CD1c-positive myeloid dendritic cell (primary cell): ENCODE data around the gene DRD1.

Experiments
- DNase-seq: peaks from one replicate; pipeline ENCODE4 v3.0.0-alpha.2; 2016; ENCODE audit errors: extremely low spot score

The DRD1 gene

GRCh38 chr5:175444060-175444904 is at the start of gene DRD1:
Gene DRD1, minus strand, starts transcription at chr5:175444182. Its CDS starts 1,083 bp downstream, at chr5:175443099.
- peak; percentile 23 for DNase-seq

- no peak for DNase-seq
Observed at GRCh38 chr5:175493726-175494125, 49.7 kb upstream of the DRD1 start.

- no peak for DNase-seq
Observed at GRCh38 chr5:175493260-175493659, 49.3 kb upstream of the DRD1 start.

- no peak for DNase-seq
Observed at GRCh38 chr5:175491223-175491622, 47.2 kb upstream of the DRD1 start.

- DNase-seq, result no peak
Observed at GRCh38 chr5:175489693-175490443, 45.9 kb upstream of the DRD1 start.

GRCh38 chr5:175487514-175488222 is 43.7 kb upstream of the DRD1 start:
- no peak for DNase-seq

GRCh38 chr5:175485631-175486030 is 41.6 kb upstream of the DRD1 start:
- no peak for DNase-seq

- no peak for DNase-seq
Observed at GRCh38 chr5:175484829-175485228, 40.8 kb upstream of the DRD1 start.

GRCh38 chr5:175484322-175484721 is 40.3 kb upstream of the DRD1 start:
- no peak for DNase-seq

- no peak for DNase-seq
Observed at GRCh38 chr5:175483337-175483736, 39.4 kb upstream of the DRD1 start.

- DNase-seq, result no peak
Observed at GRCh38 chr5:175479125-175479881, 35.3 kb upstream of the DRD1 start.

GRCh38 chr5:175478384-175479124 is 34.6 kb upstream of the DRD1 start, which contains the start of gene SFXN1:
Gene SFXN1, plus strand, starts transcription at chr5:175478560. Its CDS starts 13,544 bp downstream, at chr5:175492104.
- DNase-seq, result peak; percentile 65

- peak; percentile 9 for DNase-seq
Observed at GRCh38 chr5:175478008-175478383, 34.0 kb upstream of the DRD1 start.

GRCh38 chr5:175477440-175477839 is 33.5 kb upstream of the DRD1 start:
- no peak for DNase-seq

GRCh38 chr5:175475248-175475647 is 31.3 kb upstream of the DRD1 start:
- DNase-seq, result no peak

GRCh38 chr5:175472378-175472777 is 28.4 kb upstream of the DRD1 start:
- DNase-seq, result no peak

- DNase-seq, result no peak
Observed at GRCh38 chr5:175471628-175472027, 27.6 kb upstream of the DRD1 start.

GRCh38 chr5:175471196-175471595 is 27.2 kb upstream of the DRD1 start:
- DNase-seq, result no peak

- no peak for DNase-seq
Observed at GRCh38 chr5:175470781-175471180, 26.8 kb upstream of the DRD1 start.

GRCh38 chr5:175469916-175470315 is 25.9 kb upstream of the DRD1 start:
- no peak for DNase-seq

GRCh38 chr5:175468892-175469291 is 24.9 kb upstream of the DRD1 start:
- DNase-seq, result no peak
